ENCODE data around the gene MCC.

GRCh38 chr5:113170707-113171106 lies 317.5 kb downstream of the MCC start:
- no peak for TF ChIP-seq CTCF (conservative IDR thresholded peaks at IDR 0.05; ENCODE audit: low read length)
- no peak for TF ChIP-seq EZH2phosphoT487 (IDR thresholded peaks at IDR 0.05; ENCODE audit: borderline replicate concordance, low read depth, low read length)
